ENCODE data around the gene RGPD5.
"Not testable (repeated sequence)": the region's sequence is repeated elsewhere in the genome, so short reads cannot be mapped to it uniquely, and the experiment has no call there.

DNA sequence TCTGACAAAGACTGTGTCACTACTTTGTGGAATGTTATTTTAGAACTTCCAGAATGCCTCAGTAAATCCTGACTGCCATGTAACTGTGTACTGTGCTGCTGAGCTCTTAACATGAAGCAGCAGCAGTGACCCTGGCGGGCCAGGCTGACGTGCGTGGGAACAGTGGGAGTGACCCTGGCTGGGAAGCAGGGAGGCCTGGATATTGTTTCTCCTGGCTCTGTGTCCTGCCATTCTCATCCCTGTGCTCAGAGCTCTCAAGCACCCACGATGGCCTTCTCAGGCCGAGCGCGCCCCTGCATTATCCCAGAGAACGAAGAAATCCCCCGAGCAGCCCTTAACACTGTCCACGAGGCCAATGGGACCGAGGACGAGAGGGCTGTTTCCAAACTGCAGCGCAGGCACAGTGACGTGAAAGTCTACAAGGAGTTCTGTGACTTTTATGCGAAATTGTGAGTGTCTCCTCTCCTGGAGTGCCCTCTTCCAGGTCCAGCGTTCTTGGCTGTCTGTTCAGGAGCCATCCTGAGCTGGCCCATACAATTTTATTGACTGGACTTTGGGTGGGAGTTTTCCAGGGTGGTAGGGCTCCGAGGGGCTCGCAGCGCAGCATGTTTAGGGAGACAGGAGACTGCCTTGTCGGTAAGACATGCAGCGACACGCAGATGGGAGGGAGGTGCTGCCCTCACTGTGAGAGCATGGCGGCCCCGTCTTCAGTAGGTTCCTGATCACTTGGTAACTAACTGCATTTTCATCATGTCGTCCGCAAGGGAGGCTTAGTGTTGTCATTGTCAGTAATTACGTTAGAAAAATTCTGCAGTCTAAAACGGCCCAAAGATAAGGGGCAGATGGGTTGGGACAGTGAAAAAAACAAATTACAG, 104.6 kb downstream of the RGPD5 start, which contains the start of gene LIMS3:
- TF ChIP-seq, protein P1, sequence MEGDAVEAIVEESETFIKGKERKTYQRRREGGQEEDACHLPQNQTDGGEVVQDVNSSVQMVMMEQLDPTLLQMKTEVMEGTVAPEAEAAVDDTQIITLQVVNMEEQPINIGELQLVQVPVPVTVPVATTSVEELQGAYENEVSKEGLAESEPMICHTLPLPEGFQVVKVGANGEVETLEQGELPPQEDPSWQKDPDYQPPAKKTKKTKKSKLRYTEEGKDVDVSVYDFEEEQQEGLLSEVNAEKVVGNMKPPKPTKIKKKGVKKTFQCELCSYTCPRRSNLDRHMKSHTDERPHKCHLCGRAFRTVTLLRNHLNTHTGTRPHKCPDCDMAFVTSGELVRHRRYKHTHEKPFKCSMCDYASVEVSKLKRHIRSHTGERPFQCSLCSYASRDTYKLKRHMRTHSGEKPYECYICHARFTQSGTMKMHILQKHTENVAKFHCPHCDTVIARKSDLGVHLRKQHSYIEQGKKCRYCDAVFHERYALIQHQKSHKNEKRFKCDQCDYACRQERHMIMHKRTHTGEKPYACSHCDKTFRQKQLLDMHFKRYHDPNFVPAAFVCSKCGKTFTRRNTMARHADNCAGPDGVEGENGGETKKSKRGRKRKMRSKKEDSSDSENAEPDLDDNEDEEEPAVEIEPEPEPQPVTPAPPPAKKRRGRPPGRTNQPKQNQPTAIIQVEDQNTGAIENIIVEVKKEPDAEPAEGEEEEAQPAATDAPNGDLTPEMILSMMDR (IDR thresholded peaks at IDR 0.05) = not testable (repeated sequence)
- not testable (repeated sequence) for TF ChIP-seq POLR2A (IDR thresholded peaks at IDR 0.05)
